IMR-90 (cell line): ENCODE results near the gene BOD1L1.

Experiments used
- BHLHE40 ChIP-seq: fragments of 150-350 bp; IDR thresholded peaks from 2 replicates; pipeline ENCODE4 v1.6.1; 2016; ENCODE audit warnings: mild to moderate bottlenecking, low read depth, low read length
- CHD1 ChIP-seq: IDR thresholded peaks from 2 replicates; pipeline ENCODE4 v1.6.1; 2012; ENCODE audit warnings: low read depth, low read length, improper control_type of control experiment
- MXI1 ChIP-seq: IDR thresholded peaks from 2 replicates; pipeline ENCODE4 v1.6.1; 2012; ENCODE audit warnings: low read depth, mild to moderate bottlenecking, low read length, moderate library complexity, borderline replicate concordance
- POLR2A ChIP-seq: IDR thresholded peaks from 2 replicates; pipeline ENCODE4 v1.6.1; 2012; ENCODE audit warnings: mild to moderate bottlenecking, low read depth, low read length
- RCOR1 ChIP-seq: IDR thresholded peaks from 2 replicates; pipeline ENCODE4 v1.6.1; 2012; ENCODE audit warnings: mild to moderate bottlenecking, low read length, improper control_type of control experiment; ENCODE audit not compliant: insufficient replicate concordance
- SMC3 ChIP-seq: fragments of 150-350 bp; IDR thresholded peaks from 2 replicates; pipeline ENCODE4 v1.6.1; 2016; ENCODE audit warnings: low read depth, mild to moderate bottlenecking, antibody characterized with exemption, low read length, moderate library complexity
- TF ChIP-seq, protein P1 (sequence below): conservative IDR thresholded peaks from 2 replicates; pipeline ENCODE4 v1.5.1; 2012; ENCODE audit warnings: mild to moderate bottlenecking, low read depth, low read length, improper control_type of control experiment
- TF ChIP-seq, protein P2 (sequence below): fragments of 150-350 bp; IDR thresholded peaks from 2 replicates; pipeline ENCODE4 v1.6.1; 2016; ENCODE audit warnings: low read depth, mild to moderate bottlenecking, low read length, moderate library complexity, borderline replicate concordance
- TF ChIP-seq, protein P3 (sequence below): fragments of 150-350 bp; IDR thresholded peaks from 2 replicates; pipeline ENCODE4 v1.6.1; 2017; ENCODE audit warnings: mild to moderate bottlenecking, antibody characterized with exemption, low read length, low read depth

DNA sequence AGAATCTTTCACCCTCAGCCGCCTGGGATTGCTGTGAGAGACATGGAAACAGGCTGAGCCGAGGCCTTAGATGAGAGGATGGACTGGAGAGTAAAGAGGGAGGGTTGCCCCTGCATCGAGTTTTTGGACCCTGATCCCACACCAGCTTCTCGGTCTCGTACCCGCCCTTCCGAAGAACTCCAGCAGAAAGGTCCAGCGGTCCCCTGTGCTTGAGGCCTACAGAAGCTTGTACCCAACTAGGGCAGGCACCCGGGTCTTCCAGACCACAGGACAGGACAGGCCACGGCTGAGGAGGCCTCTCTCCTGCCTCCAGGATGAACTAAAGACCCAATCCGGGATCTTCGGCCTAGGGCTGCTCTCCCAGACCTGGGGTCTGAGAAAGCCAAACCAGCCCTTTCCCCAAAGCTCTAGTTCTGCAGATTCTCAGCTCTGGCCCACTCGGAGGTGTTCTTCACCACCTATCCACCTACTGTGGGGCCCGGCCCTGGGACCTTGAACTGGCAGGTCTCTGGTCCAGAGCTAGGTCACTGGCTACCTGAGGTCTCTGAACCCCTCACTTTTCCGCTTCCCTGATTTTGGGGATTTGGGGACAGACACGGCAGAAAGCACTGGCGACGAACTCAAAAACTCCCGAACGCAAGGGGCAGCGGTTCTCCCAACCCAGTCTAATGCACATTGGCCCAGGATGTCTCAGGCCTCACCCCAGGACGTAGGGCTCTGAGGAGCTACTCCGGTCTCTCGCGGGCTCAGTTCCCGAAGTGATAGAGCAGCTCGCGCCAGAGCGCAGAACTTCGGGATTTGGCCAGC is 84.3 kb downstream of the BOD1L1 start:
- TF ChIP-seq, protein P1, sequence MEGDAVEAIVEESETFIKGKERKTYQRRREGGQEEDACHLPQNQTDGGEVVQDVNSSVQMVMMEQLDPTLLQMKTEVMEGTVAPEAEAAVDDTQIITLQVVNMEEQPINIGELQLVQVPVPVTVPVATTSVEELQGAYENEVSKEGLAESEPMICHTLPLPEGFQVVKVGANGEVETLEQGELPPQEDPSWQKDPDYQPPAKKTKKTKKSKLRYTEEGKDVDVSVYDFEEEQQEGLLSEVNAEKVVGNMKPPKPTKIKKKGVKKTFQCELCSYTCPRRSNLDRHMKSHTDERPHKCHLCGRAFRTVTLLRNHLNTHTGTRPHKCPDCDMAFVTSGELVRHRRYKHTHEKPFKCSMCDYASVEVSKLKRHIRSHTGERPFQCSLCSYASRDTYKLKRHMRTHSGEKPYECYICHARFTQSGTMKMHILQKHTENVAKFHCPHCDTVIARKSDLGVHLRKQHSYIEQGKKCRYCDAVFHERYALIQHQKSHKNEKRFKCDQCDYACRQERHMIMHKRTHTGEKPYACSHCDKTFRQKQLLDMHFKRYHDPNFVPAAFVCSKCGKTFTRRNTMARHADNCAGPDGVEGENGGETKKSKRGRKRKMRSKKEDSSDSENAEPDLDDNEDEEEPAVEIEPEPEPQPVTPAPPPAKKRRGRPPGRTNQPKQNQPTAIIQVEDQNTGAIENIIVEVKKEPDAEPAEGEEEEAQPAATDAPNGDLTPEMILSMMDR = no peak
- TF ChIP-seq CHD1 = no peak
- TF ChIP-seq RCOR1 = no peak
- no peak for TF ChIP-seq POLR2A
- TF ChIP-seq, protein P2, sequence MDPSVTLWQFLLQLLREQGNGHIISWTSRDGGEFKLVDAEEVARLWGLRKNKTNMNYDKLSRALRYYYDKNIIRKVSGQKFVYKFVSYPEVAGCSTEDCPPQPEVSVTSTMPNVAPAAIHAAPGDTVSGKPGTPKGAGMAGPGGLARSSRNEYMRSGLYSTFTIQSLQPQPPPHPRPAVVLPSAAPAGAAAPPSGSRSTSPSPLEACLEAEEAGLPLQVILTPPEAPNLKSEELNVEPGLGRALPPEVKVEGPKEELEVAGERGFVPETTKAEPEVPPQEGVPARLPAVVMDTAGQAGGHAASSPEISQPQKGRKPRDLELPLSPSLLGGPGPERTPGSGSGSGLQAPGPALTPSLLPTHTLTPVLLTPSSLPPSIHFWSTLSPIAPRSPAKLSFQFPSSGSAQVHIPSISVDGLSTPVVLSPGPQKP = no peak
- TF ChIP-seq BHLHE40 = no peak
- TF ChIP-seq MXI1 = no peak
- no peak for TF ChIP-seq SMC3
- TF ChIP-seq, protein P3, sequence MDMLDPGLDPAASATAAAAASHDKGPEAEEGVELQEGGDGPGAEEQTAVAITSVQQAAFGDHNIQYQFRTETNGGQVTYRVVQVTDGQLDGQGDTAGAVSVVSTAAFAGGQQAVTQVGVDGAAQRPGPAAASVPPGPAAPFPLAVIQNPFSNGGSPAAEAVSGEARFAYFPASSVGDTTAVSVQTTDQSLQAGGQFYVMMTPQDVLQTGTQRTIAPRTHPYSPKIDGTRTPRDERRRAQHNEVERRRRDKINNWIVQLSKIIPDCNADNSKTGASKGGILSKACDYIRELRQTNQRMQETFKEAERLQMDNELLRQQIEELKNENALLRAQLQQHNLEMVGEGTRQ = no peak
